ENCODE measurements around the gene ERBB2.
"Not testable (repeated sequence)": the region's sequence is repeated elsewhere in the genome, so short reads cannot be mapped to it uniquely, and the experiment has no call there.

Gene ERBB2

GRCh38 chr17:39745335-39746144, 45.7 kb downstream of the ERBB2 start:
- no peak for DNase-seq (ENCODE audit: low spot score)

- no peak for DNase-seq (ENCODE audit: low spot score)
Observed at GRCh38 chr17:39746145-39746461, 46.2 kb downstream of the ERBB2 start.

- DNase-seq (ENCODE audit: low spot score): no peak
Observed at GRCh38 chr17:39747745-39748144, 47.9 kb downstream of the ERBB2 start.

GRCh38 chr17:39748444-39749034, 48.7 kb downstream of the ERBB2 start:
- not testable (repeated sequence) for DNase-seq (ENCODE audit: low spot score)

- DNase-seq (ENCODE audit: low spot score): no peak
Observed at GRCh38 chr17:39750131-39751015, 50.5 kb downstream of the ERBB2 start.

GRCh38 chr17:39751016-39751543, 51.2 kb downstream of the ERBB2 start:
- no peak for DNase-seq (ENCODE audit: low spot score)

GRCh38 chr17:39751637-39752036, 51.8 kb downstream of the ERBB2 start:
- no peak for DNase-seq (ENCODE audit: low spot score)

GRCh38 chr17:39752241-39752881, 52.5 kb downstream of the ERBB2 start:
- no peak for DNase-seq (ENCODE audit: low spot score)

- peak; percentile 86 for DNase-seq (ENCODE audit: low spot score)
Observed at GRCh38 chr17:39753514-39754160, 53.8 kb downstream of the ERBB2 start.

GRCh38 chr17:39754161-39754957, 54.5 kb downstream of the ERBB2 start:
- peak; percentile 97 for DNase-seq (ENCODE audit: low spot score)

GRCh38 chr17:39754958-39755553, 55.2 kb downstream of the ERBB2 start:
- no peak for DNase-seq (ENCODE audit: low spot score)

- peak; percentile 85 for DNase-seq (ENCODE audit: low spot score)
Observed at GRCh38 chr17:39755554-39756379, 55.9 kb downstream of the ERBB2 start.

- DNase-seq (ENCODE audit: low spot score): no peak
Observed at GRCh38 chr17:39756380-39757079, 56.7 kb downstream of the ERBB2 start.

- DNase-seq (ENCODE audit: low spot score): no peak
Observed at GRCh38 chr17:39757176-39757662, 57.4 kb downstream of the ERBB2 start.

- DNase-seq (ENCODE audit: low spot score): no peak
Observed at GRCh38 chr17:39757931-39758873, 58.3 kb downstream of the ERBB2 start.

GRCh38 chr17:39759204-39759603, 59.3 kb downstream of the ERBB2 start:
- no peak for DNase-seq (ENCODE audit: low spot score)

GRCh38 chr17:39761861-39762496, 62.1 kb downstream of the ERBB2 start:
- no peak for DNase-seq (ENCODE audit: low spot score)
